SK-N-SH (cell line): Measurements from ENCODE around the gene VIPR2.

ENCODE experiments used
- ELF1 ChIP-seq: IDR thresholded peaks from 2 replicates; pipeline ENCODE4 v1.4.0; 2012
- EP300 ChIP-seq, 2 experiments: IDR thresholded peaks; 2 replicates each; pipeline versions ENCODE4 v1.4.0 to v1.6.1; 2012; ENCODE audit warnings: borderline replicate concordance in 1 of 2, low read depth in 1 of 2, low read length in 1 of 2
- NRF1 ChIP-seq: IDR thresholded peaks from 2 replicates; pipeline ENCODE4 v1.6.1; 2012; ENCODE audit warnings: low read depth, mild to moderate bottlenecking, low read length
- POLR2AphosphoS5 ChIP-seq: IDR thresholded peaks from 2 replicates; pipeline ENCODE4 v1.6.1; 2012; ENCODE audit warnings: low read depth, low read length
- RAD21 ChIP-seq: IDR thresholded peaks from 2 replicates; pipeline ENCODE4 v1.6.1; 2012; ENCODE audit warnings: mild to moderate bottlenecking, low read length
- RCOR1 ChIP-seq: fragments of 150-350 bp; IDR thresholded peaks from 2 replicates; pipeline ENCODE4 v1.6.1; 2017; ENCODE audit warnings: antibody characterized with exemption, low read length
- TAF1 ChIP-seq: IDR thresholded peaks from 2 replicates; pipeline ENCODE4 v1.6.1; 2012; ENCODE audit warnings: low read depth, mild to moderate bottlenecking, low read length, moderate library complexity, borderline replicate concordance
- ZBTB33 ChIP-seq: IDR thresholded peaks from 2 replicates; pipeline ENCODE4 v1.4.0; 2012; ENCODE audit warnings: low read depth, borderline replicate concordance
- TF ChIP-seq, protein P1 (sequence below): fragments of 200-600 bp; sonication (generic); IDR thresholded peaks from 2 replicates; pipeline ENCODE4 v1.6.1; 2017; ENCODE audit warnings: antibody characterized with exemption, mild to moderate bottlenecking, moderate library complexity

GRCh38 chr7:159064816-159065510 lies 79.7 kb downstream of the VIPR2 start:
- TF ChIP-seq NRF1 (no peak), RCOR1 (no peak), ELF1 (no peak), TAF1 (no peak), RAD21 (no peak), ZBTB33 (no peak), EP300 (IDR thresholded peaks at IDR 0.05; ENCODE audit: borderline replicate concordance in 1 of 2, low read depth in 1 of 2, low read length in 1 of 2) (no peak), POLR2AphosphoS5 (no peak)
- TF ChIP-seq, protein P1, sequence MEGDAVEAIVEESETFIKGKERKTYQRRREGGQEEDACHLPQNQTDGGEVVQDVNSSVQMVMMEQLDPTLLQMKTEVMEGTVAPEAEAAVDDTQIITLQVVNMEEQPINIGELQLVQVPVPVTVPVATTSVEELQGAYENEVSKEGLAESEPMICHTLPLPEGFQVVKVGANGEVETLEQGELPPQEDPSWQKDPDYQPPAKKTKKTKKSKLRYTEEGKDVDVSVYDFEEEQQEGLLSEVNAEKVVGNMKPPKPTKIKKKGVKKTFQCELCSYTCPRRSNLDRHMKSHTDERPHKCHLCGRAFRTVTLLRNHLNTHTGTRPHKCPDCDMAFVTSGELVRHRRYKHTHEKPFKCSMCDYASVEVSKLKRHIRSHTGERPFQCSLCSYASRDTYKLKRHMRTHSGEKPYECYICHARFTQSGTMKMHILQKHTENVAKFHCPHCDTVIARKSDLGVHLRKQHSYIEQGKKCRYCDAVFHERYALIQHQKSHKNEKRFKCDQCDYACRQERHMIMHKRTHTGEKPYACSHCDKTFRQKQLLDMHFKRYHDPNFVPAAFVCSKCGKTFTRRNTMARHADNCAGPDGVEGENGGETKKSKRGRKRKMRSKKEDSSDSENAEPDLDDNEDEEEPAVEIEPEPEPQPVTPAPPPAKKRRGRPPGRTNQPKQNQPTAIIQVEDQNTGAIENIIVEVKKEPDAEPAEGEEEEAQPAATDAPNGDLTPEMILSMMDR, result no peak
